HG03439 (cell line): ENCODE data around the gene NYNRIN.

Experiments
- ATAC-seq: cut with Tn5 transposase; IDR thresholded peaks from one replicate; pipeline ENCODE4 v1.9.1; 2021; ENCODE audit warnings: mild to moderate bottlenecking, moderate library complexity; ENCODE audit not compliant: unreplicated experiment

The NYNRIN gene

GRCh38 chr14:24430143-24430681 lies 31.4 kb downstream of the NYNRIN start:
- peak; percentile 61 for ATAC-seq

- peak; percentile 33 for ATAC-seq
Observed at GRCh38 chr14:24430682-24431568, 32.1 kb downstream of the NYNRIN start.

- peak; percentile 49 for ATAC-seq
Observed at GRCh38 chr14:24431569-24432258, 32.9 kb downstream of the NYNRIN start.

- ATAC-seq = no peak
Observed at GRCh38 chr14:24432259-24433131, 33.7 kb downstream of the NYNRIN start.

GRCh38 chr14:24434036-24434435 lies 35.2 kb downstream of the NYNRIN start:
- ATAC-seq = no peak

GRCh38 chr14:24434676-24435075 lies 35.9 kb downstream of the NYNRIN start:
- ATAC-seq = no peak

GRCh38 chr14:24435192-24435810 lies 36.5 kb downstream of the NYNRIN start:
- no peak for ATAC-seq

- ATAC-seq = no peak
Observed at GRCh38 chr14:24435998-24436354, 37.2 kb downstream of the NYNRIN start.

- no peak for ATAC-seq
Observed at GRCh38 chr14:24436355-24437019, 37.7 kb downstream of the NYNRIN start.

- no peak for ATAC-seq
Observed at GRCh38 chr14:24437020-24437735, 38.4 kb downstream of the NYNRIN start.

- ATAC-seq = no peak
Observed at GRCh38 chr14:24437736-24438067, 38.9 kb downstream of the NYNRIN start.

- ATAC-seq = no peak
Observed at GRCh38 chr14:24438223-24439097, 39.7 kb downstream of the NYNRIN start.

GRCh38 chr14:24439257-24439656 lies 40.5 kb downstream of the NYNRIN start:
- no peak for ATAC-seq

GRCh38 chr14:24439830-24440605 lies 41.2 kb downstream of the NYNRIN start:
- ATAC-seq = no peak

GRCh38 chr14:24440606-24441399 lies 42.0 kb downstream of the NYNRIN start:
- no peak for ATAC-seq

GRCh38 chr14:24441485-24441884 lies 42.7 kb downstream of the NYNRIN start:
- ATAC-seq = no peak

GRCh38 chr14:24441904-24442239 lies 43.1 kb downstream of the NYNRIN start:
- no peak for ATAC-seq
